GM19452 (cell line): Measurements from ENCODE around the gene RPRML.
"Not testable (repeated sequence)": the region's sequence is repeated elsewhere in the genome, so short reads cannot be mapped to it uniquely, and the experiment has no call there.

ENCODE experiments used
- ATAC-seq: cut with Tn5 transposase; IDR thresholded peaks from one replicate; pipeline ENCODE4 v1.9.1; 2021; ENCODE audit not compliant: unreplicated experiment

Gene RPRML

DNA sequence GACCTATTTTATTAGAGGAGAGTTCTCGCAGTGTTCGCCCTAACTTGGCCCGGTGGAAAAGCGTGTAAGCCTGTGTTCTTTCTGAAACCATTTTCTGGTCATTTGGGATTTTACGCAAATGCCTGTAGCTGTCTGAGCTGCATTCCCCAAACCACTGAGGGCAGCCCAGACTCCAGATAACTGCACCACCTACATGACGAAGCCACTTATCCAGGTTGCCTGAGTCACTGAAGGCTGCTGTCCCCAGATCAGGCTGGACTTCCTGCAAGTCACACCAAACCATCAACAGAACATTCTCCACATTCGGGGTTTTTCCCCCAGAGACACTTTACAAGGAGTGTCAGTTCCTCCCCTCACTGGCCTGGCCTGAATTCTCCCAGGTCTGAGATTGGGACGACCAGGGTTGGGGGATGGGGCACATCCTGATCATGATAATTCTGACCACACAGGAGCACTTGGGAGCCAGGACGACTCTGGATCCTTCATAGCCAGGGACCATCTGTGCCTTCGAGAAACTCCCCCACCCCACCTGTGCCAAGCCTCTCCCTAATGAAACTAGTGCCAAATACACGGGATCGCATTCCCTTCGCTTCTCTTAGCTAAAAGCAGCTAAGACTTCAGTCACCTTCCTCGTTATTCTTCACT lies 2.3 kb downstream of the RPRML start:
- no peak for ATAC-seq

DNA sequence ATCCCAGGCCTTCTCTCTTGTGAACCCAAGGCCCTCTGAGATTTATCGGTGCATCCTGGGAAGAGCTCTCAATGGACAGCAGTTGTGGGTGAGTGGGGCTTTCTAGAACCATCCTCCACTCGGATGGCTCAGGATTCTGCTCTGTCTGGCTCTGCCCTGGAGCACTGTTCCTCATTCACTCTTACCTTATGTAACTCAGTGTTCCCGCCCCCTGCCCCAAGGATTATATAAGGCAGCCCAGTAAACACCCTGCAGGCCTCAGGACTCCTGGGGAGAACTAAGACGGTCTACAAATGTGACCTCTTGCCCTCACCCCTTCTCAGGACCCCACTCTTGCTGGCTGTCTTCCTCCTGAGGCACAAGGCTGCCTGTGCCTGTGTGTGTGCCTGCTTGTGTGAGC lies 3.8 kb downstream of the RPRML start:
- ATAC-seq = no peak

DNA sequence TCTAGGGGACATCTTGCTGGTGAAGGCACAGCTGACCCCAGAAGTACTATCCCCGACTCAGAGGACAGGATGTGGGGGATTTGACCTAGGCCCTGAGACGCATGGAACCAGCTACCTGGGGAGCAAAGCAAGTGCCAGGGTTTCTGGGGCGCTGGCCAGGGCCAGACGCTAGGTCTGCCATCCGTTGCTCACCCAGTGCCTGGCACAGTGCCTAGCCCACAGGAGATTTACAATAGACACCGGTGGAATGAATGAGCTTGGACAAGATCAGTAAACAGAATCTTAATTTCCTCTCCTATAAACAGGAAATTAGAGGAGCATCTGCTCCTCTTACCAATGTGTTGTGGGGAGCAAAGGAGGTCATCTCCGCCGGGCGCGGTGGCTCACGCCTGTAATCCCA lies 5.0 kb downstream of the RPRML start:
- no peak for ATAC-seq

DNA sequence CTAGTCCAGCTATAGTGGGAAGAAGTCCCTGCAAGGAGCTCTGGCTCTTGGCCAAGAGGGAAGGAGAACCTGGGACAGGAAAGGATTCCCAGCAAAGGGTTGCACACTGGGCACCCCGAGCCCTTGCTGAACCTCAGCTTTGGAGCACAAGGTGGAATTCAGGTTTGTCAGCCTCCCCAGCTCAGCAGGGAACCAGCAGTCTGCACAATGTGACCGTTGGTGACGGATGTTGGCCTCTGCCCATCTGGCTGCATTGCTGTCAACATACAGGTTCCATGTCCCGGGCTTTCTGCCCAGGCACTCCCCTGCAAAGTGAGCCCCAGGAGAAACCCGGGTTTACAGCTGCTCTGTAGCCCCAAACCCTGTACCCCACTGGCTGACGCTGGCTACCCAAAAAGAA lies 6.7 kb downstream of the RPRML start:
- no peak for ATAC-seq

DNA sequence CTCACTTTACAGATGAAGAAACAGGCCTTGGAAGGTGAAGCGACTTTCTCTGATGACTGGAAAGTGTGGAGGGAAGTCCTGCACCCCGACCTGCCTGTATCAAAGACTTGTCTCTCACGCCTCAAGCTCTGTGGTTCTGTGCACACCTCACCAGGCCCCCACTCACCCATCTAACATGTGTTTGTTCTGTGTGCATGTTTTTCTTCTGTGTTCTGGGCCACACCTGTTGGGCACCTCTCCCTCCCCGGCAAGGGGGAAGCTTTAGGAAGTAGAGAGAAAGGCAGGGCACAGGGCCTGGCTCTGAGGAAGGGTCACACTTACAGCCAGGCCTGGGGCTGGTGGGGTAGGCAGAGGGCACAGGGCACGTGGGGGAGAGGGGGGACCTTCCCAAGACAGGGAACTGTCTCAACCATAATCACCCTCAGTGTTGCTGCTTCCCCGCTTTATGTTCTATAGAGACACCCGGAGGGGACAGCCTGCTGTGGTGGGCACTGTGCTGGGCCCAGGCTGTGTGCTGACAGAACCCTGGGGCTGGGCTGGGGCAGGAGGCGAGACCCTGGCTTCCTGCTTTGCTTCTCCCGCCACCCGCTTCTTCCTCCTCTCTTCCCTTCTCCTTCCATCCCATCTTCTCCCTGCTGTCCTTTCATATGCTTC lies 7.3 kb downstream of the RPRML start:
- ATAC-seq = no peak

DNA sequence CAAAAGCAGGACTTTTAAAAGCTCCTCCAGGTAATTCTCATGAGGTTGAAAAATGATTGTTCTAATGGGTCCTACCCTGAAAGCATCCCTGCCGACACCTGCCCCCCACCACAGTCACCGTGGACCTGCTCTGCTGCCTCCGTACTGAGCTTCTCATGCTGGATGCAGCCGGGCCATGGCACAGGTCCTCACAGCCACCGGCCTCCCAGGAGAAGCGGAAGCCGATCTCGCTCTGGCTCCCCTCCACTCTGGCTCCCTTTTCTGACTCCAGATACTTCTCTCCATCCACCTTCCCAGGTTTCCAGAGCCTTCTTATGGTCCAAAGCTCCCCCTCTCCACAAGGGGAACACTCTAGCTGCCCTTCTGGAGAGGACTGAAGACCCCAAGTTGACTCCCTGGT lies 10.2 kb downstream of the RPRML start:
- ATAC-seq = no peak

DNA sequence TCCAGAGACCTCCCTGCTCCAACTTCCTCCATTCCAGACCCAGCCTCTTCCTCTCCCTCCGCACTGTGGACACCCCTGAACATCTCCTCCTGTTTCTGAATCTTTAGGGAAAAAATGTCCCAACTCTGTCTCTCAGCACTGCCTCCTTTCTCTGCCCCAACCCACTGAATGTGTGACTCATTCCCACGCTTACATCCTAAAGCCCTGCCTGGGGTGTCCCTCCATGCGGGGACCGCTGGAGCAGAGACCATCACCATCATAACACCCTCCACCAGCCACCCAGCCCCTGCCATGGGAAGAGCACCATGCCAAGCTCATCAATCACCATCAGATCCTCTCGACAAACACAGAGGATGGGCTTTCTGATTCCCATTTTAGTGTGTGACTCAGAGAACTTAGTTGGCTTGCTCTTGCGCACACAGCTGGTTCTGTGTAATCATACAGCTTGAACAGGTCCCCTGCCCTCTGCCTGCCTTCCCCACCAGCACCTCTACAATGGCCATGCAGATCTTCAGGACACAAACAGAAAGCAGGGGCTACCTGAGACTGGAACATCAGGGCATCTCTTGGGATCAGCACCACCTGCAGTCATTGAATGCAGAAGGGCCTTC lies 10.7 kb downstream of the RPRML start:
- ATAC-seq = no peak

DNA sequence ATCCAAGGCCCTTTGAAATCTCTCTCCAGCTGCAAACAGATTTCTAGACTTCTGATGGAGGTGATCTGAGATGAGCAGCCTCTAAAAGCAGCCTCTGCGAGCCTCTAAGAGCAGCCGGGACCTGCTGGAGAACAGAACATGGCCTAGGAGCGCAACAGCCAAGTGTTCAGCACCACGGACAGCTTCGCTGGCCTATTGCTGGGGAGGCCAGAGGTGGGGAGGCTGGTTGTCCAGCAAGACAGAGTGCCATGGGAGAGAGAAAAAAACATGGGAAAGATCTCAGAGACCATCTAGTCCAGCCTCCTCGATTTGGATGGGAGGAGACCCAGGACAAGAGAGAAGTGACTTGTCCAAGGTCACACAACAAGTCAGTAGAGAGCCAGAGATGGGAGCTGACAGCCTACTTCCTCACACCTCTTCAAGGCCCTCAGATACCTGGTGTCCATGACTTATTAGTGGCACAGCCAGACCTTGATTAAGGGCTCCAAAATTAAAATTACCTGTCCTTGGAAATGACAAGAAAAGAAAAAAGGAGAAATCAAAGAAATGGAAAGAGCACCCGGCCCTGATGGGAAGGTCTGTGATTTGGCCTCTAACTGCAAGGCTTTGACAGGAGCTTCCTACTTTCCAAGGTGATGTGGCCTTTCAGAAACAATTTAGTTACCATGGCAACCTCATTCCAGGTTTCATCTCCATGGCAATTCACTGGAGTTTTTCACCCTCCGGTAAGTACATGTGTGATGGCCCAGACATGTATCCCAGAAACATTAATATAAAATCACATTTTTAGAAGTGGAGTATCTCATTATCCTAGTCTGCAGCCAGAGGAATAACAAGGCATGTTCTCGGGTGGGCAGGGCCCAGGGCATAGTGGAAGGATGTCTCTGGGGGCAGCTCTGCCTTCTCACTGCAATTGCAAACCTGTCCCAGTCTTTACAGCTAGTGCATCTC lies 14.5 kb downstream of the RPRML start:
- no peak for ATAC-seq

DNA sequence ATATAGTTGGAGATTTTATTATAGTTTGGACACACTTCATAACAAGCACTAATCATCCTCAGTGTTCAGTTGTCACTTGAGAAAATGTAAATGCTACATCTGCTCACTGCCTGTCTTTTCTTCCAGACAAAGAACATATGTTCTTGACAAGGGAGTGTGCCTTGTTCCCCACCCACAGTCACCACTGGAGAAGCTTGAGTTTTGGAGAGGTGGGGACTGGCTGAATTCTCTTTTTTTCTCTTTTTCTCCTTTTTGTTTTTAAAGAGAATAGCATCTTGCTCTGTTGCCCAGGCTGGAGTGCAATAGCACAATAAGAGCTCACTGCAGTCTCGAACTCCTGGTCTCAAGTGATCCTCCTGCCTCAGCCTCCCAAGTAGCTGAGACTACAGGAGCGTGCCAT lies 15.5 kb downstream of the RPRML start:
- no peak for ATAC-seq

DNA sequence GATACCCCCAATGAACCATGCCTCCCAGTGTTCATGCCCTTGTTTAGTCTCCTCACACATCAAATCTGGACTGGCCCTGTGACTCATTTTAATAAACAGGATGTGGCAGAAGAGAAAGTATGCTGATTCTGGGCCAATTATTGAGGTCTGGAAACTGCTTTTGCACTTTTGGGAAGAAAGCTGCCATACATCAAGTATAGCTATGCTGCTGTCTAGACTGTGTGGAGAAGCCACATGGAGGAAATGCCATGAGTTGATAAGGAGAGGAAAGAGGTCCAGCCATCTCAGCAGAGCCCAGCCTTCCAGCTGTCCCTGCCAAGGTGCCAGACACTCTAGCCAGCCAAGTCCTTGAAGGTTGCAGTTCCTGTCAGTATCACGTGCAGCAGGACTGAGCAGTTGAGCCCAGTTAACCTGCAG lies 16.7 kb downstream of the RPRML start:
- no peak for ATAC-seq

DNA sequence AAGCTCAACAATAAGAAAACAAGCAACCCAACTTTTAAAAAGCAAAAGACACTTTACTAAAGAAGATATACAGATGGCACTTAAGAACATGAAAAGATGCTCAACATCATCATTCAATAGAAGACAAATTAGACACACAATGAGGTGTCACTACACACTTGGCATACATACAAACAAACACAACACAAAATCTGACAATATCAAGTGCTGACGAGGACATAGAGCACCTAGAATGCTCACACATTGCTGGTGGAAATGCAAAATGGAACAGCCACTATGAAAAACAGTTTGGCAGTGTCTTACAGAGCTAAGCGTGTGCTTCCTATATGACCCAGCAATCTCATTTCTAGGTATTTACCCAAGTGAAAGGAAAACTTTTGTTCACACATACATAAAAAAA lies 18.9 kb downstream of the RPRML start:
- ATAC-seq = no peak

DNA sequence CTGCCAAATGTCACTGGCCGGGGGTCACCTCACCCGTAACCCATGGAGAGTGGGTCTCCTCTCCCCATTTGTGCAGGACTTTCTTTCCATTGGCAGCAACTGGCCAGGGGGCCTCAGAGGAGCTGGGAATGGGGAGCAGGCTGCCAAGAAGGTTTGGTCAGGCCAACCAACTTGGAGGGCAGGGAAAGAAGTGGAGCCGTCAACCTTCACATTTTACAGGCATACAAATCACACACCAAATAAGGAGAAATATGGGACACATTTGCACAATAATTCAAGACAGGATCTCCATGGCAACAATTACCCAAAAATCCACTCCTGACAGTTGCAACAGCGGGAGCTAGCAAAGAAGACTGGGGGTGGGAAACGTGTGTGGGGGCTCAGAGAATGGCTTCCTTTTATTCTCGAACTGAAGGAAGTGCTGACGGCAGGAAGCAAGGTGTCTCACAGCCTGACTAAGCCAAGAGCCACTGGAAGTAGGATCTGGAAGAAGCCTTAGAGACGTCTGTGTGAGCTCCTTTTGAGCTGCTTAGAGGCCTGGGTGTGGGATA lies 20.9 kb downstream of the RPRML start:
- ATAC-seq = no peak

DNA sequence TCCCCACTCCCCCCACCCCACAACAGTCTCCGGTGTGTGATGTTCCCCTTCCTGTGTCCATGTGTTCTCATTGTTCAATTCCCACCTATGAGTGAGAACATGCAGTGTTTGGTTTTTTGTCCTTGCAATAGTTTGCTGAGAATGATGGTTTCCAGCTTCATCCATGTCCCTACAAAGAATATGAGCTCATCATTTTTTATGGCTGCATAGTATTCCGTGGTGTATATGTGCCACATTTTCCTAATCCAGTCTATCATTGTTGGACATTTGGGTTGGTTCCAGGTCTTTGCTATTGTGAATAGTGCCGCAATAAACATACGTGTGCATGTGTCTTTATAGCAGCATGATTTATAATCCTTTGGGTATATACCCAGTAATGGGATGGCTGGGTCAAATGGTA lies 25.9 kb downstream of the RPRML start:
- ATAC-seq = not testable (repeated sequence)

DNA sequence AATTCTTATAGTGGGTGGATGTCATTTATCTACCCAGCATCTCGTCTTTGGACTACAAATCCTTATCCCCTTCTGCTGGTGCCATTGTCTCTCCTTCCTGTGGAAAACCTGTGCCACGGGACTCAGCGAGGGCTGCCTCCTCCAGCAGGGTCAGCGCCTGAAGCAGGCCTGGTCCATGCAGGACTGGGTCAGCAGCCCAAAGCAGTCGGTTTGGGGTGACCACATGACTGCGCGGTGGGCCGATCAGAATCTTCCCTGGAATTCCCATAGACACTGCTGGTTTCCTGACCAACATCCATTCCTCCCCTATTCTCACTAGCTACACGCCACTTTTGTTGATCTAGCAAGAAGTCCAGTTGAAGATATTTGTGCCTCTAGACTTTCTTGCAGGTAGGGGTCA lies 26.9 kb downstream of the RPRML start:
- ATAC-seq = no peak

DNA sequence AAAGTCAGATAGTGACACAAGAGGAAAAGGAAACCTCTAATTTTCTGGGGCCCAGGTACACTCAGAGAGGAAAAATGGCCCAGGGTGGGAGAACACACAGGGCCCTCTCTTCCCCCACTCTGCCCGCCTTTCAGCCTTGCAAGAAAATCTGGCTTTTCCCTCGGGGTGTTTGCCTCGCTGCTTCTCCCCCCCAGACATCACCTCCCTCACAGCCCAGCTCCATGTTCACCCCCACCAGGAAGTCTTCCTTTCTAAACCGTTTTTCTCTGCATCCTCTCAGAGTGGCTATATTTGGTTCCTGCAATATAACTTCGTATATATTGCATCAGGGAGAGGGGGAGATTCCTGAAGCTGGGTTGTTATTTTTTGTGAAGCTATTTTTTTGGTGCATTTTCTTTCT lies 27.3 kb downstream of the RPRML start:
- ATAC-seq = no peak

DNA sequence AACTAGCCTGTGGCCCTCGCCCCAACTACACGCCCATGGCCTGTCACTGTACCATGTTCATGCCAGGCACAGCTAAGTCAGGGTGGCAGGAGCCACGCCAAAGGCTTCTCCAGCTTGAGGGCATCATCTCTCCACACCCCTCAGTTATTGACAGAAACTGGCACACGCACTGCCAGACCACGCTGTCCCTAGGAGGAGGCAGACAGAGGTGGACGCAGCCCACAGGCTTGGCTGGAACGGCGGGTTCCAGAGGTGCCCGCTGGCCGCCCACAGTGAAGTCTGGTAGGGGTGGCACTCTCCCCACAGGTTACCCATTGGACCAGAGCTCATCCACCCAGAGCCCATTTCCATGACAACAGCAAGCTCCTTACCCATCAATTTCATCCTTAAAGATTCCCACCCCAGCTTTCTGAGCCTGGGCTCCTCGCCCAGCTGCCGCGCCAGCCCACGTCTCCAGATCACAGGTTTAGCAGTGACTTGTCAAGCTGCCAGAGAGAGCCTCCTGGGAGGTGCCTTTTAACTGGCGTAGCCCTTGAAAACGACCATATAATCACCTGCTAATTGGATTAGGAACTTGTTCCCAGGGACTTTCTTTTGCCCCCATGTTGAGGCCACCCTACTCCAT lies 27.9 kb downstream of the RPRML start:
- ATAC-seq = no peak

DNA sequence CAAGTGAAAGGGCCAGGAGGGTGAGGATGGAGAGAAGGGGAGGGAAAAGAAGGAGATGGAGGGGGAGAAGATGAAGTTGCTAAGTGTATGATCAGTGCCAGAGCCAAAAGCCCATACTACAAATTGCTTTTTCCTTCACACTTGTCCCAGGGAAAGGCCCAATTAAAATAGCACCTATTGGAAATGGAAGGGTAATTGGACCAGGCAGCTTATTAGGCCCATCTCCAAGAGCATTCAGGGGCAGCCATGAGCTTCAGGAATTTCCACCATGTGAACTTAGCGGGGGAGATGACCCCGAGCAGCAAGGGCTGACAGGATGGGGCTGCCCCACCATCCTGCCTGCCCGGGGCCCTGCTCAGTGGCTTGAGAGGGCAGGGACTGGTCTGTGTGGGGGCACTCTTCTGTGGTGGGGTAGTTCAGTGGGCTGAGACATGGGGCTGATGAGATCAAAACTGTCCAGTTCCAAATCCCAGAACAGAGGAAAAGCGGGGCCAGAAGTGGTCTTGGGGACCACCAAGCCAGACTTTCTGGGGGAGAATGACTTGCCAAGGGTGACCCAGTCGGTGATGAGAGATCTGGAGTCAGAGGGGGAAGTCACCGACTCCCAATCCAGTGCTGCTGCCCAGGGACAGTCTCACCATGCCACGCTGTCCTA lies 28.6 kb downstream of the RPRML start:
- ATAC-seq = no peak

DNA sequence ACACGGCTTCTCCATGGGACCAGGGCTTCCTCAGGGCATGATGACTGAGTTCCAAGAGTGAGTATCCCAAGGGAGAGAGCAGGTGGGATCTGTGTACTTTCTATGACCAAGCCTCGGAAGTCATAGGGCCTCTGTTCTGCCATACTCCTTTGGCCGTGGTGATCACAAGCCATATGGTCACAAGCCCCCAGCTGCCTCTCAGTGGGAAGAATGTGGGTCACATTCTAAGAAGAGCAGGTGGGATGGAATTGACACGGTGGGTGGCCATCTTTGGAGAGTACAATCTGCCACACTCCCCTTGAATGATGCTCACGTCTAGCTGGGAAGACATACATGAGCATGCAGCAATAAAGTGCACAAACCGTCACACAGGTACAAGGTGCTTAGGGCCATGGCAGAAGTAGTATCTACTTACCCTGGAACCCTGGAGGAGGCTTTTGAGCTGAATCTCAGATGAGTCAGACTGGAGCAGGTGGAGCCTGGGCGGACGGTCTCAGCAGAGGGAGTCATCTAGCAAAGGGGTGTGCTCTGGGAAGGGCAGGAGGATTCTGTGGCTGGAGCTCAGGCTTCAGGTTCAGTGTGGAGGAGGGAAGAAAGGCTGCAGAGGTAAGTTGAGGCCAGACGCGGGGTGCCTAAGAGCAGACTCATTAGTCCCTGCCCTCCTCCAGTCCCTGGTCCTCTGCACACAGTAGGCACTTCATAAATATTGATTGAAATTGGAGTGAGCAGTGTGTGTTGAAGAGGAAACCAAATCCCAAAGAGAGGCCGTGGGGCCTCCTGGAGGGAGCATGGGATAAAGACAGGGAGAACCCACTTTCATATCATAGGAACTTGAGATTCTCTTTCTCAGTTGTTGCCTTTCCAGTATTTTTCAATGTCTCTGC lies 29.5 kb downstream of the RPRML start:
- ATAC-seq = no peak

DNA sequence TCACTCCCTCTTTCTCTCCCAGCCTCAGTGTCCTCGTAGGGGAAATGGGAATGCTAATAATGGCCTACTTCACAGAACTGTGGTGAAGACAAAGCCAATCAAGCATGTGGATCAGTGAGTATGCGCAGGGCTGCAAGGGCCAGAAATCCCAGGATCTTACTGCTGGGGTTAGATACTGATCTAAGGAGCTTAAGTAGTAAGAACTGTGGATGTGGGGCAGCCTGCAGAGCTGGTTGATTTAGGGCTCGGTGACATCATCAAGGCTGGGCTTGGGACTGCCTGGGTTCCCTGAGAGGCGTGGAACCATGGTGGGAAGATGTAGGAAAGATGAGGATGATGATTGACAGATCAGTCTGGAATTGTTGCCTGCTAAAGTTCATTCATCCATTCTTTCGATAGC lies 30.5 kb downstream of the RPRML start:
- no peak for ATAC-seq
